Measurements from ENCODE around the gene APOD. TPM values are rescaled to one million over a fixed set of nuclear protein-coding genes. Genes with fewer than 3 reads are reported as not detected.

The APOD gene
- total and polyA plus RNA-seq, 4 donors, result 6.4 to 596 (median 159) TPM

DNA sequence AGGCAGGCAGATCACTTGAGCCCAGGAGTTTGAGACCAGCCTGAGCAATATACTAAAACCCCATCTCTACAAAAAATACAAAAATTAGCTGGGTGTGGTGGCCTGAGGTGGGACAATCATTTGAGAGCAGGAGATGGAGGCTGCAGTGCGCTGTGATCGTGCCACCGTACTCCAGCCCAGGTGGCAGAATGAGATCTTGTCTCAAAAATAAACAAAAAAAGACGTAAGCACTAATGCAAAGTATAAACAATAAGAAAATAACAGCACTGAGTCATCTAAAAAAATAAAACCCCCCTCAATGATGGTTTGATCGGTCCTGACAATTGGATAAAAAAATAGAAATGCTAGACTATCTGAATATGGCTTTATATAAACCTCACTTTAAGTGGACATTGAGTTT, 44.3 kb downstream of the APOD start:
- no peak overlapping the region for H3K4me3 ChIP-seq (ENCODE audit: low read length in 2 of 2)
- H3K27me3 ChIP-seq (ENCODE audit: control insufficient read depth in 1 of 2, insufficient read depth in 2 of 2, low read length in 1 of 2), result no peaks in the 10 kb centered on the region
- intact Hi-C loops (cut with DNase I), result no loop called here
- no peaks in the 10 kb centered on the region for H3K9me3 ChIP-seq (ENCODE audit: control insufficient read depth, low read length)
- ATAC-seq (ENCODE audit: low FRiP score) (no peak), DNase-seq (no peak)
- H3K4me1 ChIP-seq (ENCODE audit: control insufficient read depth in 1 of 2, insufficient read depth in 2 of 2, low read length in 2 of 2), result peaks cover 2 to 6% of the 10 kb centered on the region in 2 donors
- WGBS, 2 donors, result 89 to 90% methylated on average over 5 of the region's 5 CpGs
- no peaks in the 10 kb centered on the region for H3K36me3 ChIP-seq (ENCODE audit: control insufficient read depth in 1 of 2, insufficient read depth in 2 of 2, low read length in 1 of 2)
- H3K27ac ChIP-seq (ENCODE audit: low read depth in 1 of 2, low read length in 2 of 2), result no peak overlapping the region

DNA sequence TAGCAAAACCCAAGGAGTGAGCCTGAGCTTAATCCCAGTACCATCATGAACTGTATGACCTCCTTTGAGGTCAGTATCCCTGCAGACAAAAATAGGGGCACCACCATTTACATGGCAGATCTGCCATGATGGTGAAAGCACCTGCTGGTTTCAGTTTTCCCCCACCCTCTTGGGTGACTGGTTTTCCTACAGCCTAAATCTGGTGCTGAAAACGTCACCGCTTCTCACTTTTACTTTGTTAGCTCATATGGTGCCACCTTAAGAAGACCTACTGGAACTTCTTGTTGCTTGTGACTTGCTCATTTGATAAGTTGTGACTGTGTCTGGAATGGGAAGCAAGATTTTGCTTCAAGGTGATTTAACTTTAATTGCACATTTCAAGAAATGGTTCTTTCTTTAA, 45.7 kb downstream of the APOD start:
- 75 to 86% methylated on average over 2 of the region's 2 CpGs for WGBS, 2 donors
- Histone ChIP-seq H3K27me3 (ENCODE audit: control insufficient read depth in 1 of 2, insufficient read depth in 2 of 2, low read length in 1 of 2) (no peaks in the 10 kb centered on the region), H3K4me1 (ENCODE audit: control insufficient read depth in 1 of 2, insufficient read depth in 2 of 2, low read length in 2 of 2) (peaks cover 3 to 6% of the 10 kb centered on the region in 2 donors), H3K4me3 (ENCODE audit: low read length in 2 of 2) (no peak overlapping the region), H3K9me3 (ENCODE audit: control insufficient read depth, low read length) (no peaks in the 10 kb centered on the region), H3K27ac (ENCODE audit: low read depth in 1 of 2, low read length in 2 of 2) (no peak overlapping the region), H3K36me3 (ENCODE audit: control insufficient read depth in 1 of 2, insufficient read depth in 2 of 2, low read length in 1 of 2) (no peaks in the 10 kb centered on the region)
- ATAC-seq (ENCODE audit: low FRiP score), result no peak
- intact Hi-C loops (cut with DNase I), result no loop called here
- DNase-seq, result no peak

DNA sequence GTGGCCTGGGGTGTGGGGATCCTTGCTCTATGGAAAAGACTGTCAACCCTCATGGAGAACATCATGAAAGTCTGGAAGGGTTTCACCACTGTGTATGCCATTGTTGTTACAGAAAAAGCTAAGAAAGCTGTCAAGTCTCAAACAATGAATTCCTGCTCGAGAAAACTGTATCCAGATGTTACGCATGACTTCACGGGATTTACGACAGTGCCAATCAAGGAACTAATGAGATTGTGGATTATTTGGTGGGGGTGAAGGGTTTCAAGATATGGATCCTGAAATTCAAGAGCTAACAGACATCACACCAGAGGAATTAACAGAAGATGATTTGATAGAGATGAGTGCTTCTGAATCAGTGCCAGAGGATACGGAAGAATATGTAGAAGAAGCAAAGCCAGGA, 48.4 kb downstream of the APOD start:
- H3K27me3 ChIP-seq (ENCODE audit: control insufficient read depth in 1 of 2, insufficient read depth in 2 of 2, low read length in 1 of 2), result no peaks in the 10 kb centered on the region
- intact Hi-C loops (cut with DNase I), result no loop called here
- 92% methylated on average over 5 of the region's 5 CpGs for WGBS, 2 donors
- H3K4me1 ChIP-seq (ENCODE audit: control insufficient read depth in 1 of 2, insufficient read depth in 2 of 2, low read length in 2 of 2), result peaks cover 3 to 5% of the 10 kb centered on the region in 2 donors
- H3K27ac ChIP-seq (ENCODE audit: low read depth in 1 of 2, low read length in 2 of 2), result no peak overlapping the region
- DNase-seq (no peak), ATAC-seq (ENCODE audit: low FRiP score) (no peak)
- H3K4me3 ChIP-seq (ENCODE audit: low read length in 2 of 2), result no peak overlapping the region
- no peaks in the 10 kb centered on the region for H3K9me3 ChIP-seq (ENCODE audit: control insufficient read depth, low read length)
- H3K36me3 ChIP-seq (ENCODE audit: control insufficient read depth in 1 of 2, insufficient read depth in 2 of 2, low read length in 1 of 2), result no peaks in the 10 kb centered on the region

DNA sequence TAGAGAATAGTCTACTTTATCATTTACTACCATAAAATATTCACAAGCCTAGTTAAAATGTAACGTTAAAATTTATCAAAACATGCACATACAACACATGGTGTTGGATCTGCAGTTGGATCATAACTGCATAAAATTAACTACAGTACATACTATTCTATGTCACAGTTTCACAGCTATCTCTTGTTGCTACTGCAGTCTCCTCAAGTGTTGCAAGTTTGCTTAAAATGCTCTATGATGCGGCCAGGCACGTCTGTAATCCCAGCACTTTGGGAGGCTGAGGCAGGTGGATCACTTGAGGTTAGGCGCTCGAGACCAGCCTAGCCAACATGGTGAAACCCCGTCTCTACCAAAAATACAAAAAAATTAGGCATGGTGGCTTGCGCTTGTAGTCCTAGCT, 50.9 kb downstream of the APOD start:
- Histone ChIP-seq H3K27me3 (ENCODE audit: control insufficient read depth in 1 of 2, insufficient read depth in 2 of 2, low read length in 1 of 2) (no peaks in the 10 kb centered on the region), H3K27ac (ENCODE audit: low read depth in 1 of 2, low read length in 2 of 2) (no peak overlapping the region), H3K4me1 (ENCODE audit: control insufficient read depth in 1 of 2, insufficient read depth in 2 of 2, low read length in 2 of 2) (peaks cover 0 to 3% of the 10 kb centered on the region in 2 donors), H3K36me3 (ENCODE audit: control insufficient read depth in 1 of 2, insufficient read depth in 2 of 2, low read length in 1 of 2) (no peaks in the 10 kb centered on the region), H3K9me3 (ENCODE audit: control insufficient read depth, low read length) (no peaks in the 10 kb centered on the region), H3K4me3 (ENCODE audit: low read length in 2 of 2) (no peak overlapping the region)
- ATAC-seq (ENCODE audit: low FRiP score) (no peak), DNase-seq (no peak)
- intact Hi-C loops (cut with DNase I), result no loop called here
- 82 to 86% methylated on average over 7 of the region's 7 CpGs for WGBS, 2 donors

GRCh38 chr3:195532345-195532744, 51.4 kb downstream of the APOD start:
- no peaks in the 10 kb centered on the region for H3K36me3 ChIP-seq (ENCODE audit: control insufficient read depth in 1 of 2, insufficient read depth in 2 of 2, low read length in 1 of 2)
- no peaks in the 10 kb centered on the region for H3K9me3 ChIP-seq (ENCODE audit: control insufficient read depth, low read length)
- WGBS, 2 donors, result 60 to 70% methylated on average over 3 of the region's 3 CpGs
- peaks cover 0 to 3% of the 10 kb centered on the region in 2 donors for H3K4me1 ChIP-seq (ENCODE audit: control insufficient read depth in 1 of 2, insufficient read depth in 2 of 2, low read length in 2 of 2)
- ATAC-seq (ENCODE audit: low FRiP score), result no peak
- no peaks in the 10 kb centered on the region for H3K27me3 ChIP-seq (ENCODE audit: control insufficient read depth in 1 of 2, insufficient read depth in 2 of 2, low read length in 1 of 2)
- no peak overlapping the region for H3K27ac ChIP-seq (ENCODE audit: low read depth in 1 of 2, low read length in 2 of 2)
- H3K4me3 ChIP-seq (ENCODE audit: low read length in 2 of 2), result no peak overlapping the region
- intact Hi-C loops (cut with DNase I), result no loop called here
- DNase-seq, result no peak

DNA sequence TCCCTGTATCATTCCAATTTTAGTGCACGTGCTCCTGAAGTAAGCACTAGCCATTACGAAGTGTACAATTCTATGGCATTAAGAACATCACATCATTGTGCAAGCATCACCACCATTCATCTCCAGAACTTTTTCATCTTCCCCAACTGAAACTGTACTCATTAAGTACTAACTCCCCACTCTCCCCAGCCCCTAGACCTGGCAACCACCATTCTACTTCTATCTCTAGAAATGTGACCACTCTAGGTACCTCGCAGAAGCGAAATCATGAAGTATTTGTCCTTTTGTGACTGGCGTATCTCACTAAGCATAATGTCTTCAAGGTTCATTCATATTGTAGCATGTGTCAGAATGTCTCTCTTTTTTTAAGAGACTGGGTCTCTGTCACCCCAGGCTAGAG, 52.1 kb downstream of the APOD start:
- Histone ChIP-seq H3K4me1 (ENCODE audit: control insufficient read depth in 1 of 2, insufficient read depth in 2 of 2, low read length in 2 of 2) (peaks cover 0 to 3% of the 10 kb centered on the region in 2 donors), H3K4me3 (ENCODE audit: low read length in 2 of 2) (no peak overlapping the region), H3K9me3 (ENCODE audit: control insufficient read depth, low read length) (no peaks in the 10 kb centered on the region), H3K27me3 (ENCODE audit: control insufficient read depth in 1 of 2, insufficient read depth in 2 of 2, low read length in 1 of 2) (no peaks in the 10 kb centered on the region), H3K27ac (ENCODE audit: low read depth in 1 of 2, low read length in 2 of 2) (no peak overlapping the region), H3K36me3 (ENCODE audit: control insufficient read depth in 1 of 2, insufficient read depth in 2 of 2, low read length in 1 of 2) (no peaks in the 10 kb centered on the region)
- intact Hi-C loops (cut with DNase I), result no loop called here
- DNase-seq (no peak), ATAC-seq (ENCODE audit: low FRiP score) (no peak)
- 85 to 96% methylated on average over 5 of the region's 5 CpGs for WGBS, 2 donors

- Histone ChIP-seq H3K27ac (ENCODE audit: low read depth in 1 of 2, low read length in 2 of 2) (no peak overlapping the region), H3K36me3 (ENCODE audit: control insufficient read depth in 1 of 2, insufficient read depth in 2 of 2, low read length in 1 of 2) (no peaks in the 10 kb centered on the region), H3K4me3 (ENCODE audit: low read length in 2 of 2) (no peak overlapping the region), H3K4me1 (ENCODE audit: control insufficient read depth in 1 of 2, insufficient read depth in 2 of 2, low read length in 2 of 2) (no peaks in the 10 kb centered on the region), H3K9me3 (ENCODE audit: control insufficient read depth, low read length) (no peaks in the 10 kb centered on the region), H3K27me3 (ENCODE audit: control insufficient read depth in 1 of 2, insufficient read depth in 2 of 2, low read length in 1 of 2) (no peaks in the 10 kb centered on the region)
- WGBS, 2 donors, result 93 to 96% methylated on average over 4 of the region's 4 CpGs
- DNase-seq (no peak), ATAC-seq (ENCODE audit: low FRiP score) (no peak)
- intact Hi-C loops (cut with DNase I), result loop anchor here in 1 of 2 donors (10.0 kb wide), 1 partner anchor 852 kb away; the partner anchor contains the start of gene LSG1
Measured at GRCh38 chr3:195526492-195526891, 57.2 kb downstream of the APOD start.

GRCh38 chr3:195524171-195524896, 59.4 kb downstream of the APOD start:
- Histone ChIP-seq H3K4me3 (ENCODE audit: low read length in 2 of 2) (no peak overlapping the region), H3K4me1 (ENCODE audit: control insufficient read depth in 1 of 2, insufficient read depth in 2 of 2, low read length in 2 of 2) (no peaks in the 10 kb centered on the region), H3K9me3 (ENCODE audit: control insufficient read depth, low read length) (no peaks in the 10 kb centered on the region), H3K27me3 (ENCODE audit: control insufficient read depth in 1 of 2, insufficient read depth in 2 of 2, low read length in 1 of 2) (no peaks in the 10 kb centered on the region), H3K36me3 (ENCODE audit: control insufficient read depth in 1 of 2, insufficient read depth in 2 of 2, low read length in 1 of 2) (no peaks in the 10 kb centered on the region), H3K27ac (ENCODE audit: low read depth in 1 of 2, low read length in 2 of 2) (no peak overlapping the region)
- intact Hi-C loops (cut with DNase I), result loop anchor here (5.0 to 10.0 kb wide), 2 partner anchors 842 to 850 kb away; partner anchors contain the start of gene LSG1 (in 1 of the 2)
- 86 to 87% methylated on average over 14 of the region's 14 CpGs for WGBS, 2 donors
- no peak for DNase-seq
- no peak for ATAC-seq (ENCODE audit: low FRiP score)
